GM03348 (cell line): ENCODE results near the gene EPS8L3.
"Not testable (repeated sequence)": the region's sequence is repeated elsewhere in the genome, so short reads cannot be mapped to it uniquely, and the experiment has no call there.

Source experiments
- DNase-seq: peaks from one replicate; pipeline ENCODE4 v3.0.0; 2012; ENCODE audit warnings: low spot score

EPS8L3 gene

GRCh38 chr1:109780982-109781381 is 17.3 kb upstream of the EPS8L3 start:
- DNase-seq, result no peak

- DNase-seq, result no peak
These were observed 14.4 kb upstream of the EPS8L3 start for GRCh38 chr1:109777980-109778625.

- DNase-seq, result no peak
These were observed 13.7 kb upstream of the EPS8L3 start for GRCh38 chr1:109777436-109777835.

GRCh38 chr1:109776911-109777310 is 13.2 kb upstream of the EPS8L3 start:
- peak; percentile 91 for DNase-seq

DNA sequence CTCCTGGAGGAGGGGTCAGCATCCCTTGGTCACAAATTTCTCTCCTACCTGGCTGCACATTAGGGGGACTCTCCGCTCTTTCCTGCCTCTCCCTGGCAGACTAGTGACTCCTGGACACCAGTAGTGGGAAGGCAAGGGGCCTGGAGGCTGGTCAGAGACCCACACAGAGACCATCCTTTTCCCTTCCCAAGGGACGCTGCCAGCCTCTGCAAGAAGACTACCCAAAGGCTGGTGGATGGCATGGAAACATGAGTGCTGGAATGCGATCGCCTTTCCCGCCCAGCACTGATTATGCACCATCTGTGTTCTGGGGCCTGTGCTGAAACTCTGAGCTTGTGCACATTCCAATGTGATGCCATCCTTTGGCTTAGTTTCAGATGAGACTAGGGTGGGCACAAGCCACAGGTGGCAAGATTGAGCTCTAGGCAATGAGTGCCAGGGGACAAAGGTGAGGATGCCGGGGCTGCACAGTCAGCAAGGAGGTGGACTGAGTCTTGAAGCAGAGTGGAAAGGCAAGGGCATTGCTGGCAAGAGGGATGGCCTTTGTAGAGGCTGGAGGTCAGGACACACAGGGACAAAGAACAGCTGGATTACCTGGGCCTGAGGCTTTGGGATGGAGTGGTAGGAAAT is 12.6 kb upstream of the EPS8L3 start:
- DNase-seq, result no peak

DNA sequence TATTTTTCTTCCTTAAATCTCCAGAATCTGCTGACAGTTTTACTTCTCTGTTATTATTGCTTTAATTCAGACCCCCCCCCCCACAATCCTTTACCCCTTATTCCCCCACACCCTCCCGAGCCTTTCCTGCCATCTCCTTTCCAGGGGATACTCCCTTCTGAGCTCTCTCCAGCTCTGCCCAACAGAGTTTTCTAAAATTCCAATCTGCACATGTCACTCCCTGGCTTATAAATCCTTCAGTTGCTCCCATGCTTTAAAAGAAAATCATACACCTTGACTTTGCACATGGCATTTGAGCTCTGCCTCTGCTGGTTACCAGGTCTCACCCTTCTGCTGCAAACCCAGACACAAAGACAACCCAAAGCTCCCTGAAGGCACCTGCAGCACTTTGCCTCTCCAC is 11.7 kb upstream of the EPS8L3 start:
- peak; percentile 43 for DNase-seq

DNA sequence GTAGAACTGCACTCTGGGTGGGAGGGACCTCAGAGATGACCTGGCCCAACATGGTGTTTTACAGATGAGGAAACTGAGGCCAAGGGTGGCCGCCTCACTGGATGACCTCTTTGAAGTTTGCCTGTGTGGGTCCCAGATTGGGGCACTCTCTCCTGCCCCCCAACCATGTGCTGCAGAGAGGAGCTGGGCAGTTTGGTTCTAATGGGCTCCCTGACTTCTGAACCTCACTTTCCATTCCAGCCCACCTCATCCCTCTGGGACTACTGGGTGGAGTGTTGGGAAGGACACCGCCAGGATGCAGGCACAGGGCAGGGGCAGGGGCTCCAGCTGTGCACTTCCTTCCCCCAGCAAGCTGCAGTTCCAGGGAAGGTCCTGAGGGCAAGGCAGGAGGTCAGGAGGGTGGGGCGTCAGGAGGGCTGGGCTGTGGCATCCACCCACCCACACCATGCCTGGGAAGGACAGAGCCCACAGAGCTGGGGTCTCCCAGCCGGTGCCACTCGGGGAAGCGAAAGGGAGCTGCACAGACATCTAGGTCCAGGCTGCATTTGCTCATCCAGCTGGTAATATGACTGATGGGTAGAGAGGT is 10.3 kb upstream of the EPS8L3 start:
- DNase-seq, result no peak

- DNase-seq, result peak; percentile 92
These were observed 9.6 kb upstream of the EPS8L3 start for GRCh38 chr1:109773203-109773899.

- no peak for DNase-seq
These were observed 9.0 kb upstream of the EPS8L3 start for GRCh38 chr1:109772658-109773202.

- no peak for DNase-seq
These were observed 8.3 kb upstream of the EPS8L3 start for GRCh38 chr1:109771712-109772657.

- no peak for DNase-seq
These were observed 6.8 kb upstream of the EPS8L3 start for GRCh38 chr1:109770331-109771095.

DNA sequence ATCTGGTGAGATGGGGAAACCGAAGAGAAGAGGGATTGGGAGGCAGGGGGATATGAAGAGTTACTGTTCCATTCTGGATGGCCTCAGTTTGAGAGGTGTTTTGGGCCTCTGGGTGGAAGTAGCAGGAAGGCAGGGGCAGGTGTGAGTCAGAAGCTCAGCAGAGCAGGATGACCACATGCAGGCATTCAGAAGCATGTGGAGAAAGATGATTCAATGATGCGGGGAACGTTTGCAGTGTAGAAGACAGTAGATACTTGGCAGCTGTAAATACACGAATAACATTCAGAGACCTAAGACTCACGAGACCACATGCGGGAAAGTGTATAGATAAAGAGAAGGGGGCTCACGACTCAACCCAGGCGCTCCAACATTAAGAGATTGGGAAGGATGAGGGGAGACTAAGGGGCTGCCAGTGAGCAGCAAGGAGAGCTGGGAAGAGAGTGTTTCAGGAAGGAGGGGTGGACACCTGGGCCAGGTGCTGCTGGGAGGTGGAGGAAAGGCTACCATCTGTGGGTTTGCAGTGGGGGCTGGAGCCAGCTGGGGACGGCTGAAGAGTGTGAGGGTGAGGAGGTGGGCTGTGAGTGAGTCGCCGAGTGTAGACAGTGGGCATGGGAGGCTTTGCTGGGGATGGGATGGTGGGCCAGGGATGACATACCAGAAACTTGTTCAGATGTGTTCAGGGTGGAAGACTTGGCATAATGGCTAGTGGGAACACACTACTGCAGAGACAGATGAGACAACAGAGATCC is 5.8 kb upstream of the EPS8L3 start:
- peak; percentile 85 for DNase-seq

- DNase-seq, result no peak
These were observed 5.1 kb upstream of the EPS8L3 start for GRCh38 chr1:109768820-109769219.

GRCh38 chr1:109768335-109768650 is 4.6 kb upstream of the EPS8L3 start:
- DNase-seq, result no peak

- DNase-seq, result no peak
These were observed 4.1 kb upstream of the EPS8L3 start for GRCh38 chr1:109767637-109768334.

DNA sequence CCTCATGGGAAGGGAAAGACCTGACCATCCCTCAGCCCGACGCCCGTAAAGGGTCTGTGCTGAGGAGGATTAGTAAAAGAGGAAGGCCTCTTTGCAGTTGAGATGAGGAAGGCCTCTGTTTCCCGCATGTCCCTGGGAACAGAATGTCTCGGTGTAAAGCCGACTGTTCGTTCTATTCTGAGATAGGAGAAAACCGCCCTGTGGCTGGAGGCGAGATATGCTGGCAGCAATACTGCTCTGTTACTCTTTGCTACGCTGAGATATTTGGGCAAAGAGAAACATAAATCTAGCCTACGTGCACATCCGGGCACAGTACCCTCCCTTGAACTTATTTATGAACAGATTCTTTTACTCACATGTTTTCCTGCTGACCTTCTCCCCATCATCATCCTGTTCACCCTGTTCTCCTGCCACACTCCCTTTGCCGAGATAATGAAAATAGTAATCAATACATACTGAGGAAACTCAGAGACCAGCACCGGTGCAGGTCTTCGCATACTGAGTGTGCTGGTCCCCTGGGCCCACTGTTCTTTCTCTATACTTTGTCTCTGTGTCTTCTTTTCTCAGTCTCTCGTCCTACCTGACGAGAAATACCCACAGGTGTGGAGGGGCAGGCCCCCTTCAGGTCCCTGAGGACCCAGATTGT is 3.4 kb upstream of the EPS8L3 start:
- not testable (repeated sequence) for DNase-seq

DNA sequence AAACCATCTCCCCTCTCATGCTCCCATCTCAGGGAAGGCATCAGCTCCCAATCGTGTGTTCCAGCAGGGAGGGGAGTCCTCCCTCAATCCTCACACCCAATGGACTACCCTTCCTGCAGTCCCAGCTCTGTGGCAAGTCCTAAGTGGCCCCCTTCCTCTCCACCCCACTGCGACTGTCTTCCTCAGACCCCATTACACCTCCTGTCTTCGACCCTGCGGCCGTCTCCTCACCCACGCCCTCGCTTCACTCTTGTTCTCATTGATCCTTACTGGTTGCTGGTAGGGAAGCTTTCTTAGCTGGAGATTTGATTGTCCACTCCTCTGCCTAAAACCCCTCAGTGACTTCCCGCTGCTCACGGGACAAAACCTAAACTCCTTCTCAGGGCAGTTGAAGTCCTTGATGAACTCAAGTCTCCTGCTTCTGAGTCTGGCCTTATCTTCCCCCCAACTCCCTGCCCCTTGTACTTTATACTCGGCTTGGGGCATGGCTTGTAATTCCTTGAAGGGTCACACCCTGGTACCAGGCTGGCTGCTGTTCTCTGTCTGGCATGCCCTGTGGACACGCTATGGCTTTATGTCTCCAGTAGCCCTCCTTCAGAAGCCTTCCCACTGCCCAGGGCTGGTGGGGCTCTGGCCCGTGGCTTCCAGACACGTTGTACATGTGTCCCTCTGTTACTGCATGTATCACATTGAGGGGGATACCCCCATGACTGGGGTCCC is 2.3 kb upstream of the EPS8L3 start:
- no peak for DNase-seq

- DNase-seq, result no peak
These were observed 1.7 kb upstream of the EPS8L3 start for GRCh38 chr1:109765483-109765815.
